GM10266 (cell line): ENCODE results near the gene ZP1.

ENCODE experiments used
- DNase-seq: peaks from one replicate; pipeline ENCODE4 v3.0.0; 2012; ENCODE audit errors: extremely low spot score
- CTCF ChIP-seq: IDR thresholded peaks from 2 replicates; pipeline ENCODE4 v1.5.1; 2012; ENCODE audit warnings: mild to moderate bottlenecking, low read depth; ENCODE audit not compliant: control insufficient read depth, insufficient read depth; ENCODE audit errors: missing control alignments

ZP1 gene

GRCh38 chr11:60871378-60872061 lies 4.2 kb downstream of the ZP1 start:
- no peak for DNase-seq
- TF ChIP-seq CTCF = no peak

- no peak for TF ChIP-seq CTCF
- no peak for DNase-seq
These were observed 5.0 kb downstream of the ZP1 start for GRCh38 chr11:60872124-60872960.

GRCh38 chr11:60872961-60873524 lies 5.7 kb downstream of the ZP1 start:
- TF ChIP-seq CTCF = no peak
- DNase-seq = no peak

- no peak for TF ChIP-seq CTCF
These were observed 6.2 kb downstream of the ZP1 start for GRCh38 chr11:60873533-60873932.

GRCh38 chr11:60874421-60875365 lies 7.4 kb downstream of the ZP1 start:
- no peak for TF ChIP-seq CTCF
- no peak for DNase-seq

More at GRCh38 chr11:60873533-60873932, 6.2 kb downstream of the ZP1 start:
- DNase-seq = no peak

- TF ChIP-seq CTCF = no peak
- no peak for DNase-seq
These were observed 8.2 kb downstream of the ZP1 start for GRCh38 chr11:60875366-60876167.
